Measurements from ENCODE around the gene MAP2K2.

MAP2K2 gene

DNA sequence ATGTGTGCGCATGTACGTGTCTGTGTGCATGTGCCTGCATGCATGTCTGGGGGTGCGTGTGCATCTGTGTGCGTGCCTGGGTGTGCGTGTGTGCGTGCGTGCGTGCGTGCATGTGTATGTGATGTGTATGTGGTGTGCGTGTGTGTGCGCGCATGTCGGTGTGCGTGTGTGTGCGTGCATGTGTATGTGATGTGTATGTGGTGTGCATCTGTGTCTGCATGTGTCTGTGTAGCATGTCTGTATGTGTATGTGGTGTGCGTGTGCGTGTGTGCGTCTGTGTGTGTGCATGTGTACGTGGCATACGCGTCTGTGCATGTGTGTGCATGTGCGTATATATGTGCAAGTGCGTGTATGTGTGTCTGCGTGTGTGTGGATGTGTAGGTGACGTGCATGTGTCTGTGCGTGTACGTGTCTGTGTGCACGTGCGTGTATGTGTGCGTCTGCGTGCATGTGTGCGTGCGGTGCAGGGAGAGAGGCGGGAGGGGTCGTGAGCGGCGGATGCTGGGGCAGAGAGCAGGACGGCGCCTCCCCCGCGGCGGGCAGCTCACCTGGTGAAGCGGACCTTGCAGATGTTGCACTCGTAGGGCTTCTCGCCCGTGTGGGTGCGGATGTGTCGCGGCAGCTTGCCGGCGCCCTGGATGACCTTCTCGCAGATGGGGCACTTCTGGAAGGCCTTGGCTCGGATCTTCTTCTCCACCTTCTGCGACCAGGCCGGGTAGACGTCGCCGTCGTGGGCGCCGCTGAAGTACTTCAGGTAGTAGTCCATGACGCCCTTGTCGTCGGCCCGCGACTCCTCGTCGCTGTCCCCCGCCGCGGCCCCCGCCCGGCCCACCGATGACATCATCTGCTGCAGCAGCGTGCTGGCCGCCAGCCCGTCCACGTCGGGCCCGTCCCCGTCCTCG, 70.2 kb downstream of the MAP2K2 start:
- Histone ChIP-seq H3K4me3 (ENCODE audit: insufficient read depth, low read depth, low read length, poor library complexity, severe bottlenecking) (no peak overlapping the region), H3K27ac (ENCODE audit: insufficient read depth, low read length, poor library complexity, severe bottlenecking) (no peak overlapping the region), H3K27me3 (replicated peaks; ENCODE audit: control insufficient read depth, insufficient read depth, low read length, poor library complexity, severe bottlenecking) (no peaks in the 10 kb centered on the region), H3K36me3 (ENCODE audit: control insufficient read depth, insufficient read depth, low read length) (peaks cover 52% of the 10 kb centered on the region), H3K9me3 (ENCODE audit: control insufficient read depth, low read length) (no peaks in the 10 kb centered on the region), H3K4me1 (ENCODE audit: control insufficient read depth, insufficient read depth, low read length, poor library complexity, severe bottlenecking) (peaks cover 10% of the 10 kb centered on the region)
- no peak for DNase-seq

- peaks cover 3% of the 10 kb centered on the region for H3K4me1 ChIP-seq (ENCODE audit: control insufficient read depth, insufficient read depth, low read length, poor library complexity, severe bottlenecking)
- H3K36me3 ChIP-seq (ENCODE audit: control insufficient read depth, insufficient read depth, low read length): peaks cover 59% of the 10 kb centered on the region
- H3K9me3 ChIP-seq (ENCODE audit: control insufficient read depth, low read length): no peaks in the 10 kb centered on the region
- no peak overlapping the region for H3K27ac ChIP-seq (ENCODE audit: insufficient read depth, low read length, poor library complexity, severe bottlenecking)
- H3K4me3 ChIP-seq (ENCODE audit: insufficient read depth, low read depth, low read length, poor library complexity, severe bottlenecking): no peak overlapping the region
- DNase-seq: no peak
- no peaks in the 10 kb centered on the region for H3K27me3 ChIP-seq (replicated peaks; ENCODE audit: control insufficient read depth, insufficient read depth, low read length, poor library complexity, severe bottlenecking)
Observed at GRCh38 chr19:4052993-4053422, 70.9 kb downstream of the MAP2K2 start.

GRCh38 chr19:4052114-4052992, 71.6 kb downstream of the MAP2K2 start:
- Histone ChIP-seq H3K27ac (ENCODE audit: insufficient read depth, low read length, poor library complexity, severe bottlenecking) (no peak overlapping the region), H3K27me3 (replicated peaks; ENCODE audit: control insufficient read depth, insufficient read depth, low read length, poor library complexity, severe bottlenecking) (no peaks in the 10 kb centered on the region), H3K36me3 (ENCODE audit: control insufficient read depth, insufficient read depth, low read length) (peaks cover 61% of the 10 kb centered on the region), H3K9me3 (ENCODE audit: control insufficient read depth, low read length) (no peaks in the 10 kb centered on the region), H3K4me3 (ENCODE audit: insufficient read depth, low read depth, low read length, poor library complexity, severe bottlenecking) (no peak overlapping the region), H3K4me1 (ENCODE audit: control insufficient read depth, insufficient read depth, low read length, poor library complexity, severe bottlenecking) (no peaks in the 10 kb centered on the region)
- no peak for DNase-seq

GRCh38 chr19:4051175-4052101, 72.5 kb downstream of the MAP2K2 start:
- Histone ChIP-seq H3K4me1 (ENCODE audit: control insufficient read depth, insufficient read depth, low read length, poor library complexity, severe bottlenecking) (no peaks in the 10 kb centered on the region), H3K9me3 (ENCODE audit: control insufficient read depth, low read length) (no peaks in the 10 kb centered on the region), H3K27ac (ENCODE audit: insufficient read depth, low read length, poor library complexity, severe bottlenecking) (peak overlapping the region; percentile 44), H3K36me3 (ENCODE audit: control insufficient read depth, insufficient read depth, low read length) (peaks cover 62% of the 10 kb centered on the region), H3K27me3 (replicated peaks; ENCODE audit: control insufficient read depth, insufficient read depth, low read length, poor library complexity, severe bottlenecking) (no peaks in the 10 kb centered on the region), H3K4me3 (ENCODE audit: insufficient read depth, low read depth, low read length, poor library complexity, severe bottlenecking) (no peak overlapping the region)
- no peak for DNase-seq

DNA sequence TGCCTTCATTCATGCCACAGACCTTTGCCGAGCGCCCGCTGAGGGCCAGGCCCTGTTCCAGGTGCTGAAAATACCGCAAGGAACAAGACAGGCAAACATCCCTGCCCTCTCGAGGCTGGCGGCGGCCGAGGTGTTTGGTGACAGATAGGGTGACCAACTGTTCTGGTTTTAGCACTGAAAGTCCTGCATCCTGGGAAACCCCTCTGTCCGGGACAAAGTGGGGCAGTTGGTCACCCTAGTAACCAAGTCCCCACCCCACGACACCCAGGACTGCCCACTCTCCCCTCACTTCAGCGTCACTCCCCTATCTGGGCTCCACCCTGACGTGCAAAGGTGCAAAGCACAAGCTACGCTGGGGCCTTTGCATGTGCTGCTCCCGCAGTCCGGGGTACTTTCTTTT, 74.5 kb downstream of the MAP2K2 start:
- no peaks in the 10 kb centered on the region for H3K9me3 ChIP-seq (ENCODE audit: control insufficient read depth, low read length)
- H3K27me3 ChIP-seq (replicated peaks; ENCODE audit: control insufficient read depth, insufficient read depth, low read length, poor library complexity, severe bottlenecking): no peaks in the 10 kb centered on the region
- H3K4me1 ChIP-seq (ENCODE audit: control insufficient read depth, insufficient read depth, low read length, poor library complexity, severe bottlenecking): no peaks in the 10 kb centered on the region
- no peak overlapping the region for H3K27ac ChIP-seq (ENCODE audit: insufficient read depth, low read length, poor library complexity, severe bottlenecking)
- H3K4me3 ChIP-seq (ENCODE audit: insufficient read depth, low read depth, low read length, poor library complexity, severe bottlenecking): no peak overlapping the region
- no peak for DNase-seq
- H3K36me3 ChIP-seq (ENCODE audit: control insufficient read depth, insufficient read depth, low read length): peaks cover 60% of the 10 kb centered on the region

DNA sequence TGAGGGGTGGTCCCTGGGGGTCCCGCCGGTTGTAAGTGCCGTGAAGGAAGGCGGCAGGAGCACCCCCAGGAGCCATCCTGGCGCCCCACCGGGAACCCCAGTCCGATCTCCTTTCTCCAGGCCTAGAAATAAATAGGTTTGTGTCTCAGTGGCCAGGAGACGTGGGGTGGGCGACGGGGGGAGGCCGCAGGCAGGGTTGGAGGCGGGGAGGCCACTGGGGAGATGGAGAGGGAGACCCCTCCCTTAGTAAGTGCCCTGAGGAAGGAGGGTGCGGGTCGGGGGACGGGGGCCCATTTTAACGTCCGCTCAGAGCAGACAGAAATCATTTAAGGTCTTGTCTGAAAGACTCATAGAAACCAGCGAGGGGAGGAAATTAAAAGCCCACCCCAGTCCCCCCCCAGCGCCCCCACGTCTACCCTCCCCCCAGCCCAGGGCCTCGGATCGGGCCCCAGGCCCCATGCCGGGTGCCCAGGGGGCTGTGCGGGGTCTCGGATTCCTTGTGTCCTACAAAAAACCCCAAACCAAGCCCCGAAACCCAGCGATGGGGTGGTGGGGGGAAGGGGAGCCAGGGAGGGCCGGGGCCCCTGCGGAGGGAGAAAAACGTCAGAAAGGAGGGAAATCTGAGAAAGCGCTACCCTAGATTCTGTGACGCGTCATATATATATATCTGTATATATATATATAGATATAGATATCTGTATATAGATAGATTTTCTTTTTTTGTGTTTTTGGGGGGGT, 76.8 kb downstream of the MAP2K2 start:
- DNase-seq: no peak
- peaks cover 44% of the 10 kb centered on the region for H3K36me3 ChIP-seq (ENCODE audit: control insufficient read depth, insufficient read depth, low read length)
- no peak overlapping the region for H3K4me3 ChIP-seq (ENCODE audit: insufficient read depth, low read depth, low read length, poor library complexity, severe bottlenecking)
- no peaks in the 10 kb centered on the region for H3K4me1 ChIP-seq (ENCODE audit: control insufficient read depth, insufficient read depth, low read length, poor library complexity, severe bottlenecking)
- H3K27me3 ChIP-seq (replicated peaks; ENCODE audit: control insufficient read depth, insufficient read depth, low read length, poor library complexity, severe bottlenecking): no peaks in the 10 kb centered on the region
- H3K9me3 ChIP-seq (ENCODE audit: control insufficient read depth, low read length): no peaks in the 10 kb centered on the region
- no peak overlapping the region for H3K27ac ChIP-seq (ENCODE audit: insufficient read depth, low read length, poor library complexity, severe bottlenecking)

DNA sequence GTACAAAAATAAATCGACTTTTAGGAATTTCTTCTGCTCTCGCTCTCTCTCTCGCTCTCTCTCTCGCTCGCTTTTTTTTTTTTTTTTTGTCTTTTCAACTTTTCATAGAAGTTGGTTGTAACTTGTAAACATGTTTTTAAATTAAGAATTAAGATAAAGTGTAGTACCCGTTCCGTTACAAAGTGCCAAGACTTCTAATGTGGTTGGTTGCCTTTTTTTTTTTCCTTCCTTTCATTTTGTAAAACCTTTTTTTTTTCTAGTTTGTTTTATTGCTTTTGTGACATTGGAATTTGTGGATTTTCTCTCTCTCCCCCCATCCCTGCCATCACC, 77.6 kb downstream of the MAP2K2 start:
- DNase-seq: no peak
- no peak overlapping the region for H3K4me3 ChIP-seq (ENCODE audit: insufficient read depth, low read depth, low read length, poor library complexity, severe bottlenecking)
- no peaks in the 10 kb centered on the region for H3K9me3 ChIP-seq (ENCODE audit: control insufficient read depth, low read length)
- H3K4me1 ChIP-seq (ENCODE audit: control insufficient read depth, insufficient read depth, low read length, poor library complexity, severe bottlenecking): no peaks in the 10 kb centered on the region
- H3K27ac ChIP-seq (ENCODE audit: insufficient read depth, low read length, poor library complexity, severe bottlenecking): no peak overlapping the region
- H3K36me3 ChIP-seq (ENCODE audit: control insufficient read depth, insufficient read depth, low read length): peaks cover 36% of the 10 kb centered on the region
- no peaks in the 10 kb centered on the region for H3K27me3 ChIP-seq (replicated peaks; ENCODE audit: control insufficient read depth, insufficient read depth, low read length, poor library complexity, severe bottlenecking)

- peaks cover 34% of the 10 kb centered on the region for H3K36me3 ChIP-seq (ENCODE audit: control insufficient read depth, insufficient read depth, low read length)
Observed at GRCh38 chr19:4045597-4046361, 78.1 kb downstream of the MAP2K2 start.

More at GRCh38 chr19:4045597-4046361, 78.1 kb downstream of the MAP2K2 start:
- DNase-seq: no peak
- H3K4me1 ChIP-seq (ENCODE audit: control insufficient read depth, insufficient read depth, low read length, poor library complexity, severe bottlenecking): no peaks in the 10 kb centered on the region
- no peak overlapping the region for H3K27ac ChIP-seq (ENCODE audit: insufficient read depth, low read length, poor library complexity, severe bottlenecking)
- no peaks in the 10 kb centered on the region for H3K27me3 ChIP-seq (replicated peaks; ENCODE audit: control insufficient read depth, insufficient read depth, low read length, poor library complexity, severe bottlenecking)
- H3K9me3 ChIP-seq (ENCODE audit: control insufficient read depth, low read length): no peaks in the 10 kb centered on the region
- H3K4me3 ChIP-seq (ENCODE audit: insufficient read depth, low read depth, low read length, poor library complexity, severe bottlenecking): no peak overlapping the region

Measured in effector memory CD4-positive, alpha-beta T cell (primary cell).